Activated effector memory CD4-positive, alpha-beta T cell treated with anti-CD3 and anti-CD28 coated beads, Interleukin-2, amount 50 U/mL, for 16 hours (primary cell): ENCODE measurements around the gene NARF.

Experiments
- DNase-seq: peaks from one replicate; pipeline ENCODE4 v3.0.0-alpha.2; 2020

The NARF gene

GRCh38 chr17:82434216-82434565 is 24.4 kb upstream of the NARF start:
- DNase-seq = no peak

- DNase-seq = no peak
These were observed 23.4 kb upstream of the NARF start for GRCh38 chr17:82435103-82435502.

DNA sequence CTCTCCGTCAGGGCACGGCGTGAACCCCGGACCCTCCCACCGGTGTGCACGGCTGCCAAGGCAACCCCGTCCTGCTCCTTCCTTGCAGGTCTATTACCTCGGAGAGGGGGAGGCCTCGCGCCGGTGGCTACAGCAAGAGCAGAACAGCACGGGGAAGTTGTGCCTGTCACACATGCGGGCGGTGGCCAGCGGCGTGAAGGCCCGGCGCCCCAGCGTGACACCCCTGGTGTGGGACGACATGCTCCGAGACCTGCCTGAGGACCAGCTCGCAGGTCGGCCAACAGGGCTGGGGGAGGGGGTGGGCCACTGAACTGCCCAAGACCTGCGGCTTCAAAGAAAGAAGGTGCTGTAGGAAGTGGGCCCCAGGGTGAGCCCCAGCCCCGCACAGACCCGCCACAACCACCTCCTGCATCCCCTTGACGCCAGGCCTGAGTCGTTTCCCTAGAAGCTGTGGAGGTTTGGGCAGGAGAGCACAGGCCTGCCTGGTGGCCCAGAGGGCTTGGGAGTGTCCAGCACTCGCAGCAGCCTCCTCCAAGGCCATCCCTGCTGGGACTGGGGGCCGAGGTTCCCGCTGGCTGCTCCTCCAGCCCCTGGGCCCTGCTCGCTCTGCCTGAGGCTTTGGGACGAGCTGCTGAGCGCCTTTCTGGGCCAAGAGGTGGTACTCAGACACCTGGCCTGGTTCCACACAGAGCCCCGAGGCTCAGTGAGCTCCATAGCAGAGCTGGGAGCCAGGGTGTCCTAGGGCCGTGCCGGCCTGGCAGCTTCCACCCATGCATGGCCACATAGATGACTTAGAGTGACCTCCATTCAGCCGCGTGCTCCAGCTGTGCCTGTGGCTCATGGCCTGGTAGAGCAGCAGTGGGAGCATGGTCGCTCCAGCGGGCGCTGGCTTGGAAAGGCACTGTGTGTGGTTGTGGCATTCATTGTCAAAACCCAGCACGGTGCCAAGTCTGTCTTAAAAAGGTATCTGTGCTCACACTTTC is 22.6 kb upstream of the NARF start:
- no peak for DNase-seq

GRCh38 chr17:82436601-82437324 is 21.8 kb upstream of the NARF start:
- DNase-seq = no peak

- no peak for DNase-seq
These were observed 21.2 kb upstream of the NARF start for GRCh38 chr17:82437325-82437668.

DNA sequence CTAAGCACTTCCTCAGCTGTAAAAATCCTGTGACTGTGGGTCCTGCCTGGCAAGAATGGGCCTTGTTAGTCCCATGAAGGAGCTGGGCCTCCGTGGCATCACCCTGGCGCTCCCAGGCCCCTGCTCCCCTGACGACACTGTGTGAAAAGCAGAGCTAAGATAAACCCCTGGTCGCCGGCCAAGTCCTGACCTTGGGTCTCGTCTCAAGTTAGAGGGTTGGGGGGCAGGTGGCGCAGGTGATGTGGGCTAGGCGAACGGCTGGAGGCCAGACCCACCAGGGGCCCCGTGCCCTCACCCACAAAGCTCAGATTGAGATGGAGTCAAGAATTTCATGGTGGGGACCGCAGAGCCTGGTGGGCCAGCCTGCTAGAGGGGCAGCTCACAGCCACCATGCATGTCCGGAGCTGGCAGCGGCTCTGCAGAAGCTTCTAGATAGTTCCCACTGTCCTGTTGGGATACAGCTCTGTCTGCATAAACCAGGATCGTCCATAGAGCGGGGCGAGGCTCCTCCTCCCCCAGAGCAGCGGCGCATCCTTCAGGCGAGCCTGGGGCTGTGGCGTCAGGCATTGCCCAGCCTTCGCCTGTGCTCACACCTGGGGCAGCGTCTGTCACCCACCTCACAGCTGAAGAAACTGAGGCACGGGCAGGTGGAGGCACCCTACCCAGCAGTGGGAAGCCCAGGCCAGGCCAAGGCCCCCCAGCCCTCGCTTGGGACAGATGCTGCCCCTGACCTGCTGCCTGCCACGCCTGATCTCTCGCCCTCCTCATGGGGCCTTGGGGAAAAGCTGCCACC is 19.9 kb upstream of the NARF start:
- no peak for DNase-seq

GRCh38 chr17:82439194-82439828 is 19.2 kb upstream of the NARF start:
- no peak for DNase-seq

GRCh38 chr17:82439829-82440365 is 18.6 kb upstream of the NARF start:
- no peak for DNase-seq

GRCh38 chr17:82440469-82440981 is 18.0 kb upstream of the NARF start:
- DNase-seq = no peak

GRCh38 chr17:82440991-82441627 is 17.4 kb upstream of the NARF start:
- DNase-seq = no peak

DNA sequence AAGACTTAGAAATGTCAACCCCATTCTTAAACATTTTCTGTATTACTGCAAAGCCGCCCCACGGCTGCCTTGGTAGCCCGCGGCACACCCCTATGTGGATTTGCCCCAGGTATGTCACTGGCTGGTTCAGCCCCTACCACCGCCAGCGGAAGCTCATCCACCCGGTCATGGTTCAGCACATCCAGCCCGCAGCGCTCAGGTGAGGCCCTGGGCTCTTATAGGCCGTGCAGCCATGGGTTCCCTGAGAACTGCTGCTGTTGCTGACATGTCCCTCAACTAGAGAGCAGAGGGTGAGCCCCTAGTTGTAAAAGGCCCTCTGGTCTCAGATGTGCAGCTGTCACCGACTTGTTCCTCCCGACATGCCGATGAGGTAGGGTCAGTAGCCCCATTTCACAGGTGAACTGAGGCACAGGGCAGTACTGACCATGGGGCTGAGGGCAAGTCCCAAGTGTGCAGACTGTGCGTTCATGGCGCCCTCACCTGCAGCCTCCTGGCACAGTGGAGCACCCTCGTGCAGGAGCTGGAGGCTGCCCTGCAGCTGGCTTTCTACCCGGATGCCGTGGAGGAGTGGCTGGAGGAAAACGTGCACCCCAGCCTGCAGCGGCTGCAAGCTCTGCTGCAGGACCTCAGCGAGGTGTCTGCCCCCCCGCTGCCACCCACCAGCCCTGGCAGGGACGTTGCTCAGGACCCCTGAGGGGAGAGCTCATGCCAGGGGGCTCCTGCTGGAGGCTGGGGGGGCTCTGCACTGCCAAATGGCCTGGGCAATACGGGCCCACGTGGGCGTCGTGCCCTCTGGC is 16.7 kb upstream of the NARF start:
- no peak for DNase-seq

GRCh38 chr17:82442643-82443464 is 15.7 kb upstream of the NARF start:
- no peak for DNase-seq

DNA sequence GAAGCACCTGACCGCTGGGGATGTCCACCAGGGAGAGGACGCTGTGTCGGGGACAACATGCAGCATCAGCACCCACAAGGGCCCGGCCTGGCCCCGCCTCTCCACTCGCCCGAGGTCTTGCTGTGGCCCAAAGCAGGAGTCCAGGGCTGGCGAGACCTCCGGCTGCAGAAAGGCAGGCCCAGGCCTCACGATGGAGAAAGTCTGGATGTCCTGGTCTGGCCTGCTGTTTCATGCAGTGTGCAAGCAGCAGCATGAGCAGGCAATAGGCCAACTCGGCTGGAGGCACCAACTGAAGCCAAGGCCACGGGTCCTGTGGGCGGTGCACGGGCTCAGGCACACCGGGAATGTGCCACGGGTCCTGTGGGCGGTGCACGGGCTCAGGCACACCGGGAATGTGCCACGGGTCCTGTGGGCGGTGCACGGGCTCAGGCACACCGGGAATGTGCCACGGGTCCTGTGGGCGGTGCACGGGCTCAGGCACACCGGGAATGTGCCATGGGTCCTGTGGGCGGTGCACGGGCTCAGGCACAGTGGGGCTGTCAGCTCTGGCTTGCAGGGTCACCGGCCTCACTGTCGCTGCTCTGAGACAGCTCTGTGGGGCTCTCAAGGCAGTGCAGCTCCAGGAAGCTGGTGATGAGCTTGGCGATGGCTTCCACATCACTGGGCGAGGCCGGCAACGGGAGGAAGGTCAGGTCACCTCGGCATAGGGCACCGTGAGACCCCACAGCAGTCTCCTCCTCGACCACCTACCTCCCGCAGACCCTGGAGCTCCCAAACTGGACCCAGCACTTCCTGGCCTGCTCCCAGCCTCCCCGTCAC is 14.9 kb upstream of the NARF start:
- DNase-seq = no peak

- DNase-seq = no peak
These were observed 14.2 kb upstream of the NARF start for GRCh38 chr17:82444284-82444893.

DNA sequence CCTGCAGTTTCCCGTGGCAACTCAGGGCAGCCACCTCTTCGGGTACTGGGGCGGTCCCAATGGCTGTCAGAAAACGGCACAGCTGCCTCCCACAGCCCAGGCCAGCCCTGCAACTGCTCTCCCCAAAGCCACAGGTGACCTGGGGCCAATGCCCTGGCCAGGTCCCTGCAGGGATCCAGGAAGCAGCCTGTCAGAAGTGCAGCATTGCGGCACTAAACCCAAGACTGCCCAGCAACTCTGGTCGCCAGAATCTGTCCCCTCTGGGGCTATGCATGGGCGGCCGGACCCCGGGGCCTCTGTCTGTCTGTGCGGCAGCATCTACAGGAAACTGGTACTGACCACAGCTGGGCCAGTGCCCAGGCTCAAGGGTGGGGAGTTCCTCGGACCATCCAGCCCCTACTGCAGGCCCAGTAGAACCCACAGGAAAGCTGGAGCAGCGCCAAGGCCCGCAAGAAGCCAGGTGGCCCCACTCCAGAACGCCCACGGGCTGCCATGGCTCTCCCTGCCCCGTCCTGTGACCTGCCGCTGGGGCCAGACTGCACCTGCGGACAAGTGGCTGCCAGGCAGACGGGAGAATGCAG is 13.5 kb upstream of the NARF start:
- DNase-seq = no peak

DNA sequence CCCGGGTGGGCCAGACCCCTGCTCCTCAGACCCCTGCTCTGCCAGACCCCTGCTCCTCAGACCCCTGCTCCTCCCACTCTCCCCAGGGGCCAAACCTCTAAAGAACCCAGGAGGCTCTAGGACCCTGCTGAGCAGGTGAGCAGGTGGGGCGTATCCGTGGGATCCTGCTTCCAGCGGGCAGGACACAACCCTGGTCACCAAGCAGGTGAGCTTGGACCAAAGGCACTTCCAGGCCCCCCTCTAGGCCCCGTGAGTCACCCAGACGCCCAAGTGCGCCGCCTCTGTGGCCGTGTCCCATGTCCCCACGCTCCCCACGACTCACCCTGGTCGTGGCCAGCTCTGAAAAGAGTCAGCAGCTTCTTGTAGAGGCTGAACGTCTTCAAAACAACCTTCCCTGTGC is 13.0 kb upstream of the NARF start:
- DNase-seq = no peak

GRCh38 chr17:82446124-82446523 is 12.4 kb upstream of the NARF start:
- no peak for DNase-seq

DNA sequence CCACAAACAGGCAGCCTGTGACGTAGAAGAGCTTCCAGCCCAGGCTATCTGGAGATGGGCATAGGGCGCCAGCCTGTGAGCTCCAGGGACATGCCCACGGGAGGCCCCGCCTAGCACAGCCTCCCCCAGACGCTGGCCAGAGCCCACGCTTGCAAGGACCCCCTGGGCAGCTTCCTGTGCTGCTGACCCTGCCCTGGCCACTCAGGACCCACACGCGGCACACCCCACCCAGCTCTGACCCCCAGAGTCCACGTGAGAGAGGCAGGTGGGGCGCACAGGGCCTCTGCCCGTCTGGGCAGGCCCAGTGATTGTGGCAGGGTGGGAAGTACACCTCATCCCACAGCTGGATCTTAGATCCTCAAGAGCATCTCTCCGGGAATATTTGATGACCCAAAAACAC is 11.9 kb upstream of the NARF start:
- DNase-seq = no peak
